Astrocyte (in vitro differentiated cells and primary cell): ENCODE measurements around the gene TKT. TPM values are rescaled to one million over a fixed set of nuclear protein-coding genes. Genes with fewer than 3 reads are reported as not detected.
"Not testable (repeated sequence)": the region's sequence is repeated elsewhere in the genome, so short reads cannot be mapped to it uniquely, and the experiment has no call there.

Source experiments
- DNase-seq: peaks from one replicate; pipeline ENCODE4 v3.0.0-alpha.2; 2010; ENCODE audit warnings: low read depth
- FAIRE-seq: peaks from 2 replicates; lab custom pipeline; 2011; peaks lifted over from hg19 to GRCh38; lab: Jason Lieb, UNC
- H2AFZ ChIP-seq: 2 replicates; pipeline ENCODE4 v1.6.0; 2012; ENCODE audit warnings: low read depth, low read length, inconsistent platforms
- H3K27ac ChIP-seq: 2 replicates; pipeline ENCODE4 v1.5.1; 2011; ENCODE audit warnings: low read depth, low read length, inconsistent platforms
- H3K27me3 ChIP-seq: 2 replicates; pipeline ENCODE4 v1.6.0; 2011; ENCODE audit warnings: low read length, inconsistent platforms; ENCODE audit not compliant: insufficient read depth
- H3K36me3 ChIP-seq: 2 replicates; pipeline ENCODE4 v1.5.1; 2011; ENCODE audit warnings: low read length, inconsistent platforms; ENCODE audit not compliant: insufficient read depth
- H3K4me1 ChIP-seq: 2 replicates; pipeline ENCODE4 v1.5.1; 2011; ENCODE audit warnings: low read length, inconsistent platforms; ENCODE audit not compliant: insufficient read depth
- H3K4me2 ChIP-seq: 2 replicates; pipeline ENCODE4 v1.6.0; 2012; ENCODE audit warnings: low read length, inconsistent platforms
- H3K4me3 ChIP-seq: 2 replicates; pipeline ENCODE4 v1.5.1; 2011; ENCODE audit warnings: low read depth, mild to moderate bottlenecking, low read length, inconsistent platforms; ENCODE audit not compliant: insufficient read depth
- H3K79me2 ChIP-seq: 2 replicates; pipeline ENCODE4 v1.6.0; 2012; ENCODE audit warnings: mild to moderate bottlenecking, low read length, inconsistent platforms; ENCODE audit not compliant: insufficient read depth
- H3K9ac ChIP-seq: 2 replicates; pipeline ENCODE4 v1.6.0; 2012; ENCODE audit warnings: mild to moderate bottlenecking, low read length, inconsistent platforms
- H3K9me3 ChIP-seq: 2 replicates; pipeline ENCODE4 v1.5.1; 2012; ENCODE audit warnings: low read depth, mild to moderate bottlenecking, low read length, inconsistent platforms; ENCODE audit not compliant: insufficient read depth
- H4K20me1 ChIP-seq: 2 replicates; pipeline ENCODE4 v1.6.0; 2012; ENCODE audit warnings: low read length, inconsistent platforms; ENCODE audit not compliant: insufficient read depth
- H3K27ac Mint-ChIP-seq: one replicate; pipeline ENCODE4 v1.8.0; 2021; ENCODE audit warnings: mild to moderate bottlenecking, mixed read lengths; ENCODE audit not compliant: unreplicated experiment
- H3K27me3 Mint-ChIP-seq: one replicate; pipeline ENCODE4 v1.8.0; 2021; ENCODE audit warnings: low read depth, mixed read lengths; ENCODE audit not compliant: unreplicated experiment
- H3K36me3 Mint-ChIP-seq: one replicate; pipeline ENCODE4 v1.8.0; 2021; ENCODE audit warnings: low read depth, mixed read lengths; ENCODE audit not compliant: unreplicated experiment
- H3K4me1 Mint-ChIP-seq: one replicate; pipeline ENCODE4 v1.8.0; 2021; ENCODE audit warnings: low read depth, mixed read lengths; ENCODE audit not compliant: unreplicated experiment
- H3K4me3 Mint-ChIP-seq: one replicate; pipeline ENCODE4 v1.8.0; 2021; ENCODE audit warnings: mild to moderate bottlenecking, moderate library complexity, mixed read lengths; ENCODE audit not compliant: unreplicated experiment
- H3K9me3 Mint-ChIP-seq: one replicate; pipeline ENCODE4 v1.8.0; 2021; ENCODE audit warnings: mild to moderate bottlenecking, mixed read lengths; ENCODE audit not compliant: unreplicated experiment
- EZH2 ChIP-seq: IDR thresholded peaks from 2 replicates; pipeline ENCODE4 v1.6.1; 2012; ENCODE audit warnings: mild to moderate bottlenecking, low read length, inconsistent platforms; ENCODE audit not compliant: insufficient read depth
- total RNA-seq: library from RNA; stranded (reverse); gene quantifications from 2 replicates; pipeline ENCODE4 v1.2.1, GENCODE V29; 2021
- TF ChIP-seq, protein P1 (sequence below): IDR thresholded peaks from 2 replicates; pipeline ENCODE4 v1.5.1; 2011; ENCODE audit warnings: low read depth, mild to moderate bottlenecking, inconsistent platforms, low read length, moderate library complexity; ENCODE audit not compliant: insufficient read depth

The TKT gene
- total RNA-seq, 1 donor from 2014 or later, result 318 TPM

- peak; percentile 95 for FAIRE-seq
- peaks cover 2% of the 10 kb centered on the region for H3K36me3 Mint-ChIP-seq
Observed at GRCh38 chr3:53269888-53270880, 14.4 kb upstream of the TKT start.

DNA sequence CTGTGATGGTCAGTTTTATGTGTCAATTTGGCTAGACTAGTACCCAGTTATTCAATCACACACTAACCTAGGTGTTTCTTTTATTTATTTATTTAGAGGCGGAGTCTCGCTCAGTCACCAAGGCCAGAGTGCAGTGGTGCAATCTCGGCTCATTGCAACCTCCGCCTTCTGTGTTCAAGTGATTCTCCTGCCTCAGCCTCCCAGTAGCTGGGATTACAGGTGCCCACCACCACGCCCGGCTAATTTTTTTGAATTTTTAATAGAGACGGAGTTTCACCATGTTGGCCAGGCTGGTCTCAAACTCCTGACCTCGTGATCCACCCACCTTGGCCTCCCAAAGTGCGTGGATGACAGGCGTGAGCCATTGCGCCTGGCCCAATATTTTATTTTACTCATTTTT, 13.4 kb upstream of the TKT start:
- H3K4me2 ChIP-seq, H3K27me3 ChIP-seq, H4K20me1 ChIP-seq, H3K9me3 Mint-ChIP-seq, H3K36me3 Mint-ChIP-seq, H2AFZ ChIP-seq, H3K4me3 Mint-ChIP-seq, H3K9me3 ChIP-seq, DNase-seq, H3K9ac ChIP-seq, H3K4me3 ChIP-seq, H3K36me3 ChIP-seq, H3K27me3 Mint-ChIP-seq, FAIRE-seq, H3K79me2 ChIP-seq: not testable (repeated sequence)
- peak overlapping the region; percentile 98 for H3K27ac Mint-ChIP-seq
- peaks cover 13% of the 10 kb centered on the region for H3K4me1 ChIP-seq
- peak overlapping the region; percentile 91 for H3K27ac ChIP-seq
- peaks cover 13% of the 10 kb centered on the region for H3K4me1 Mint-ChIP-seq

More at GRCh38 chr3:53269888-53270880, 14.4 kb upstream of the TKT start:
- peak; percentile 97 for DNase-seq
- peak overlapping the region; percentile 77 for H3K9ac ChIP-seq
- peak overlapping the region; percentile 3 for H3K4me3 Mint-ChIP-seq
- H4K20me1 ChIP-seq, result no peaks in the 10 kb centered on the region
- H2AFZ ChIP-seq, result peak overlapping the region; percentile 42
- no peaks in the 10 kb centered on the region for H3K27me3 Mint-ChIP-seq
- peaks cover 13% of the 10 kb centered on the region for H3K4me1 ChIP-seq
- TF ChIP-seq, protein P1, sequence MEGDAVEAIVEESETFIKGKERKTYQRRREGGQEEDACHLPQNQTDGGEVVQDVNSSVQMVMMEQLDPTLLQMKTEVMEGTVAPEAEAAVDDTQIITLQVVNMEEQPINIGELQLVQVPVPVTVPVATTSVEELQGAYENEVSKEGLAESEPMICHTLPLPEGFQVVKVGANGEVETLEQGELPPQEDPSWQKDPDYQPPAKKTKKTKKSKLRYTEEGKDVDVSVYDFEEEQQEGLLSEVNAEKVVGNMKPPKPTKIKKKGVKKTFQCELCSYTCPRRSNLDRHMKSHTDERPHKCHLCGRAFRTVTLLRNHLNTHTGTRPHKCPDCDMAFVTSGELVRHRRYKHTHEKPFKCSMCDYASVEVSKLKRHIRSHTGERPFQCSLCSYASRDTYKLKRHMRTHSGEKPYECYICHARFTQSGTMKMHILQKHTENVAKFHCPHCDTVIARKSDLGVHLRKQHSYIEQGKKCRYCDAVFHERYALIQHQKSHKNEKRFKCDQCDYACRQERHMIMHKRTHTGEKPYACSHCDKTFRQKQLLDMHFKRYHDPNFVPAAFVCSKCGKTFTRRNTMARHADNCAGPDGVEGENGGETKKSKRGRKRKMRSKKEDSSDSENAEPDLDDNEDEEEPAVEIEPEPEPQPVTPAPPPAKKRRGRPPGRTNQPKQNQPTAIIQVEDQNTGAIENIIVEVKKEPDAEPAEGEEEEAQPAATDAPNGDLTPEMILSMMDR, result no peak
- TF ChIP-seq EZH2, result no peak
- peak overlapping the region; percentile 91 for H3K27ac ChIP-seq
- no peaks in the 10 kb centered on the region for H3K27me3 ChIP-seq
- peak overlapping the region; percentile 98 for H3K27ac Mint-ChIP-seq
- no peaks in the 10 kb centered on the region for H3K36me3 ChIP-seq
- H3K9me3 Mint-ChIP-seq, result no peaks in the 10 kb centered on the region
- H3K9me3 ChIP-seq, result no peaks in the 10 kb centered on the region
- H3K4me2 ChIP-seq, result peak overlapping the region; percentile 61
- H3K79me2 ChIP-seq, result no peaks in the 10 kb centered on the region
- H3K4me3 ChIP-seq, result no peak overlapping the region
- peaks cover 13% of the 10 kb centered on the region for H3K4me1 Mint-ChIP-seq

- H3K79me2 ChIP-seq, result no peaks in the 10 kb centered on the region
- H3K9me3 ChIP-seq, result no peaks in the 10 kb centered on the region
- no peaks in the 10 kb centered on the region for H3K27me3 ChIP-seq
- H3K27ac ChIP-seq, result no peak overlapping the region
- H3K4me2 ChIP-seq, result no peak overlapping the region
- Mint-ChIP-seq H3K27ac (no peak overlapping the region), H3K36me3 (no peaks in the 10 kb centered on the region), H3K4me3 (no peak overlapping the region), H3K27me3 (no peaks in the 10 kb centered on the region), H3K9me3 (no peaks in the 10 kb centered on the region), H3K4me1 (peaks cover 13% of the 10 kb centered on the region)
- DNase-seq (no peak), FAIRE-seq (no peak)
- no peak overlapping the region for H3K9ac ChIP-seq
- no peaks in the 10 kb centered on the region for H3K36me3 ChIP-seq
- H3K4me1 ChIP-seq, result peaks cover 13% of the 10 kb centered on the region
- H4K20me1 ChIP-seq, result no peaks in the 10 kb centered on the region
- H2AFZ ChIP-seq, result no peak overlapping the region
- no peak overlapping the region for H3K4me3 ChIP-seq
- TF ChIP-seq EZH2, result no peak
- TF ChIP-seq, protein P1, result no peak
Observed at GRCh38 chr3:53267766-53268165, 11.9 kb upstream of the TKT start.
